Activated CD8-positive, alpha-beta memory T cell treated with anti-CD3 and anti-CD28 coated beads, Interleukin-2, amount 50 U/mL, for 48 hours (primary cell): ENCODE measurements around the gene OR52J3.
"Not testable (repeated sequence)": the region's sequence is repeated elsewhere in the genome, so short reads cannot be mapped to it uniquely, and the experiment has no call there.

Experiments
- DNase-seq: peaks from one replicate; pipeline ENCODE4 v3.0.0-alpha.2; 2020

The OR52J3 gene

GRCh38 chr11:5046226-5046625 lies at the start of gene OR52J3:
Gene OR52J3 (plus strand): TSS chr11:5046526. CDS start chr11:5046526, 0 bp downstream.
- no peak for DNase-seq

- no peak for DNase-seq
Observed at GRCh38 chr11:5004424-5005274, 41.7 kb upstream of the OR52J3 start.

- DNase-seq: no peak
Observed at GRCh38 chr11:5007561-5007960, 38.8 kb upstream of the OR52J3 start.

GRCh38 chr11:5011254-5011653 lies 35.1 kb upstream of the OR52J3 start:
- no peak for DNase-seq

- DNase-seq: no peak
Observed at GRCh38 chr11:5013012-5013411, 33.3 kb upstream of the OR52J3 start.

GRCh38 chr11:5021996-5022395 lies 24.3 kb upstream of the OR52J3 start:
- no peak for DNase-seq

- no peak for DNase-seq
Observed at GRCh38 chr11:5036669-5037068, 9.7 kb upstream of the OR52J3 start.

- DNase-seq: no peak
Observed at GRCh38 chr11:5037926-5038325, 8.4 kb upstream of the OR52J3 start.

- DNase-seq: no peak
Observed at GRCh38 chr11:5038341-5038740, 8.0 kb upstream of the OR52J3 start.

GRCh38 chr11:5040876-5041275 lies 5.5 kb upstream of the OR52J3 start:
- DNase-seq: no peak

- DNase-seq: no peak
Observed at GRCh38 chr11:5042091-5042490, 4.2 kb upstream of the OR52J3 start.

- DNase-seq: no peak
Observed at GRCh38 chr11:5043380-5043779, 2.9 kb upstream of the OR52J3 start.

GRCh38 chr11:5046754-5047330 lies 516 bp downstream of the OR52J3 start:
- DNase-seq: no peak

- DNase-seq: not testable (repeated sequence)
Observed at GRCh38 chr11:5058679-5059078, 12.4 kb downstream of the OR52J3 start.

GRCh38 chr11:5059391-5059790 lies 13.1 kb downstream of the OR52J3 start, which contains the start of gene OR52E2:
Gene OR52E2 (minus strand): TSS chr11:5059627. CDS start chr11:5059627, 0 bp downstream.
- no peak for DNase-seq

- no peak for DNase-seq
Observed at GRCh38 chr11:5065027-5065426, 18.7 kb downstream of the OR52J3 start.

- DNase-seq: no peak
Observed at GRCh38 chr11:5069272-5069671, 22.9 kb downstream of the OR52J3 start, which contains the start of gene OR52E1. Gene OR52E1 (plus strand): TSS chr11:5069572.

GRCh38 chr11:5071799-5072198 lies 25.5 kb downstream of the OR52J3 start:
- no peak for DNase-seq

- no peak for DNase-seq
Observed at GRCh38 chr11:5081405-5081804, 35.1 kb downstream of the OR52J3 start.

GRCh38 chr11:5083602-5084001 lies 37.3 kb downstream of the OR52J3 start:
- DNase-seq: no peak

- no peak for DNase-seq
Observed at GRCh38 chr11:5088556-5088955, 42.2 kb downstream of the OR52J3 start.

- DNase-seq: no peak
Observed at GRCh38 chr11:5090668-5091067, 44.3 kb downstream of the OR52J3 start.

GRCh38 chr11:5092821-5093585 lies 46.7 kb downstream of the OR52J3 start:
- no peak for DNase-seq

- DNase-seq: no peak
Observed at GRCh38 chr11:5096011-5096410, 49.7 kb downstream of the OR52J3 start.
